Karpas-422 (cell line): ENCODE data around the gene USF3. TPM values are rescaled to one million over a fixed set of nuclear protein-coding genes. Genes with fewer than 3 reads are reported as not detected.

Source experiments
- DNase-seq: peaks from one replicate; pipeline ENCODE4 v3.0.0-alpha.2; 2015
- H2AFZ ChIP-seq: fragments of 200-600 bp; sonication (generic); 2 replicates; pipeline ENCODE4 v1.6.1; 2014; ENCODE audit warnings: antibody characterized with exemption, low read length, mixed read lengths
- H3K27ac ChIP-seq: fragments of 200-600 bp; sonication (generic); 2 replicates; pipeline ENCODE4 v1.5.1; 2014; ENCODE audit warnings: mild to moderate bottlenecking, low read length, moderate library complexity
- H3K27me3 ChIP-seq: fragments of 200-600 bp; sonication (generic); 2 replicates; pipeline ENCODE4 v1.6.1; 2014; ENCODE audit warnings: low read length, mixed read lengths
- H3K36me3 ChIP-seq: fragments of 200-600 bp; sonication (generic); 2 replicates; pipeline ENCODE4 v1.6.1; 2014; ENCODE audit warnings: low read length, mixed read lengths; ENCODE audit not compliant: insufficient read depth
- H3K4me1 ChIP-seq: fragments of 200-600 bp; sonication (generic); 2 replicates; pipeline ENCODE4 v1.6.1; 2014; ENCODE audit warnings: mild to moderate bottlenecking, low read length, mixed read lengths
- H3K4me2 ChIP-seq: fragments of 200-600 bp; sonication (generic); 2 replicates; pipeline ENCODE4 v1.6.1; 2014; ENCODE audit warnings: low read length, low read depth, mild to moderate bottlenecking; ENCODE audit not compliant: poor library complexity, severe bottlenecking
- H3K4me3 ChIP-seq: fragments of 200-600 bp; sonication (generic); 2 replicates; pipeline ENCODE4 v1.5.1; 2014; ENCODE audit warnings: mild to moderate bottlenecking, antibody characterized with exemption, low read length, mixed read lengths
- H3K79me2 ChIP-seq: fragments of 200-600 bp; sonication (generic); 2 replicates; pipeline ENCODE4 v1.6.1; 2014; ENCODE audit warnings: mild to moderate bottlenecking, low read length, mixed read lengths
- H3K9ac ChIP-seq: fragments of 200-600 bp; sonication (generic); 2 replicates; pipeline ENCODE4 v1.6.0; 2014; ENCODE audit warnings: low read length
- H3K9me2 ChIP-seq: fragments of 200-600 bp; sonication (generic), shearing (Covaris generic); replicated peaks from 2 replicates; pipeline ENCODE4 v1.6.0; 2014; ENCODE audit warnings: mild to moderate bottlenecking, low read length, moderate library complexity; ENCODE audit not compliant: insufficient read depth
- H3K9me3 ChIP-seq: fragments of 300-700, 200-600 bp; sonication (generic); 2 replicates; pipeline ENCODE4 v1.6.1; 2014; ENCODE audit warnings: low read length, mixed read lengths
- H4K20me1 ChIP-seq: fragments of 200-600 bp; sonication (generic); 2 replicates; pipeline ENCODE4 v1.6.1; 2014; ENCODE audit warnings: mild to moderate bottlenecking, antibody characterized with exemption, low read length, low read depth; ENCODE audit not compliant: insufficient read depth
- small RNA-seq: library from RNA; depleted of rRNA; stranded (forward); fragments of <200 nt; gene quantifications from one replicate; pipeline ENCODE3, GENCODE V24; 2014
- total RNA-seq: library from RNA; depleted of rRNA; stranded (reverse); fragments of >200 nt; shearing (Covaris generic); gene quantifications from 2 replicates; pipeline ENCODE4 v1.2.3, GENCODE V29; 2014; ENCODE audit warnings: low replicate concordance; rRNA removed

The USF3 gene
- total RNA-seq, 1 experiment from 2014 or later = 32.2 TPM

GRCh38 chr3:113607219-113607596 lies 89.2 kb downstream of the USF3 start:
- no peak overlapping the region for H3K27ac ChIP-seq
- no peaks in the 10 kb centered on the region for H3K9me2 ChIP-seq
- DNase-seq = no peak
- H3K27me3 ChIP-seq = no peaks in the 10 kb centered on the region
- no peak overlapping the region for H2AFZ ChIP-seq
- H3K4me1 ChIP-seq = no peaks in the 10 kb centered on the region
- H3K9me3 ChIP-seq = no peaks in the 10 kb centered on the region
- H3K36me3 ChIP-seq = no peaks in the 10 kb centered on the region
- no peaks in the 10 kb centered on the region for H4K20me1 ChIP-seq
- H3K9ac ChIP-seq = no peak overlapping the region
- no peak overlapping the region for H3K4me3 ChIP-seq
- H3K4me2 ChIP-seq = no peak overlapping the region
- H3K79me2 ChIP-seq = no peaks in the 10 kb centered on the region

- H3K79me2 ChIP-seq = no peaks in the 10 kb centered on the region
- H3K9me2 ChIP-seq = no peaks in the 10 kb centered on the region
- no peak overlapping the region for H3K9ac ChIP-seq
- H3K4me1 ChIP-seq = no peaks in the 10 kb centered on the region
- H3K4me2 ChIP-seq = no peak overlapping the region
- H3K36me3 ChIP-seq = no peaks in the 10 kb centered on the region
- H3K9me3 ChIP-seq = no peaks in the 10 kb centered on the region
- no peak overlapping the region for H3K4me3 ChIP-seq
- no peak for DNase-seq
- no peak overlapping the region for H2AFZ ChIP-seq
- H3K27ac ChIP-seq = no peak overlapping the region
- H3K27me3 ChIP-seq = no peaks in the 10 kb centered on the region
- no peaks in the 10 kb centered on the region for H4K20me1 ChIP-seq
Measured at GRCh38 chr3:113606539-113607218, 89.8 kb downstream of the USF3 start.

GRCh38 chr3:113602836-113603235 lies 93.6 kb downstream of the USF3 start:
- Histone ChIP-seq H3K9me3 (no peaks in the 10 kb centered on the region), H2AFZ (no peak overlapping the region), H3K79me2 (no peaks in the 10 kb centered on the region), H3K4me3 (no peak overlapping the region), H3K9me2 (no peaks in the 10 kb centered on the region), H3K4me1 (no peaks in the 10 kb centered on the region), H3K36me3 (no peaks in the 10 kb centered on the region), H3K4me2 (no peak overlapping the region), H3K27me3 (no peaks in the 10 kb centered on the region), H3K9ac (no peak overlapping the region), H4K20me1 (no peaks in the 10 kb centered on the region), H3K27ac (no peak overlapping the region)
- no peak for DNase-seq

- H3K27me3 ChIP-seq = no peaks in the 10 kb centered on the region
- no peak overlapping the region for H3K4me3 ChIP-seq
- H3K9ac ChIP-seq = no peak overlapping the region
- H3K36me3 ChIP-seq = no peaks in the 10 kb centered on the region
- no peaks in the 10 kb centered on the region for H3K9me3 ChIP-seq
- H3K27ac ChIP-seq = no peak overlapping the region
- no peak for DNase-seq
- H3K79me2 ChIP-seq = no peaks in the 10 kb centered on the region
- no peaks in the 10 kb centered on the region for H4K20me1 ChIP-seq
- H3K4me2 ChIP-seq = no peak overlapping the region
- H2AFZ ChIP-seq = no peak overlapping the region
- no peaks in the 10 kb centered on the region for H3K9me2 ChIP-seq
- no peaks in the 10 kb centered on the region for H3K4me1 ChIP-seq
Measured at GRCh38 chr3:113602256-113602655, 94.2 kb downstream of the USF3 start.

GRCh38 chr3:113601240-113601639 lies 95.2 kb downstream of the USF3 start:
- DNase-seq = no peak
- no peaks in the 10 kb centered on the region for H3K9me3 ChIP-seq
- H3K27me3 ChIP-seq = no peaks in the 10 kb centered on the region
- no peak overlapping the region for H3K4me2 ChIP-seq
- no peaks in the 10 kb centered on the region for H3K4me1 ChIP-seq
- no peaks in the 10 kb centered on the region for H4K20me1 ChIP-seq
- no peak overlapping the region for H2AFZ ChIP-seq
- no peak overlapping the region for H3K4me3 ChIP-seq
- no peak overlapping the region for H3K27ac ChIP-seq
- no peaks in the 10 kb centered on the region for H3K79me2 ChIP-seq
- H3K9ac ChIP-seq = no peak overlapping the region
- H3K36me3 ChIP-seq = no peaks in the 10 kb centered on the region
- H3K9me2 ChIP-seq = no peaks in the 10 kb centered on the region

- Histone ChIP-seq H3K9me2 (no peaks in the 10 kb centered on the region), H3K9ac (no peak overlapping the region), H3K27ac (no peak overlapping the region), H3K79me2 (no peaks in the 10 kb centered on the region), H2AFZ (no peak overlapping the region), H4K20me1 (no peaks in the 10 kb centered on the region), H3K36me3 (no peaks in the 10 kb centered on the region), H3K4me2 (no peak overlapping the region), H3K27me3 (no peaks in the 10 kb centered on the region), H3K9me3 (no peaks in the 10 kb centered on the region), H3K4me3 (no peak overlapping the region), H3K4me1 (no peaks in the 10 kb centered on the region)
- DNase-seq = no peak
Measured at GRCh38 chr3:113600418-113601182, 95.8 kb downstream of the USF3 start.

Small RNA genes within 50 kb of the gene (small RNA-seq; reads per million reads assigned to genes)
- gene RN7SL767P = not detected

Other genes starting within 250 kb of the USF3 start
- gene SPICE1, start 181.5 kb downstream of the USF3 start, total RNA-seq = 14.1 and 30.1 TPM in 2 replicates
- gene SIDT1, start 164.1 kb downstream of the USF3 start, total RNA-seq = 7.5 and 11.3 TPM in 2 replicates
- 181 and 206 TPM in 2 replicates for gene NAA50, start 49.6 kb upstream of the USF3 start, total RNA-seq
- gene ATP6V1A, start 50.4 kb upstream of the USF3 start, total RNA-seq = 25.0 and 39.7 TPM in 2 replicates
- gene GRAMD1C, start 142.1 kb upstream of the USF3 start, total RNA-seq = 1.4 and 4.0 TPM in 2 replicates